Cardiac muscle cell (in vitro differentiated cells and primary cell): ENCODE measurements around the gene TSPOAP1. TPM values are rescaled to one million over a fixed set of nuclear protein-coding genes. Genes with fewer than 3 reads are reported as not detected.

ENCODE experiments used
- DNase-seq, 2 donors: peaks; one replicate each; pipeline versions ENCODE4 v3.0.0 to v3.0.0-alpha.2; 2010 to 2017; ENCODE audit warnings: low read depth in 1 of 2, low spot score in 1 of 2
- H3K27ac ChIP-seq: fragments of 200-600 bp; sonication (generic); 2 replicates; pipeline ENCODE4 v1.5.1; 2016
- H3K27me3 ChIP-seq: fragments of 200-600 bp; sonication (generic); 2 replicates; pipeline ENCODE4 v1.6.0; 2016; ENCODE audit warnings: control low read depth
- H3K36me3 ChIP-seq: fragments of 200-600 bp; sonication (generic); 2 replicates; pipeline ENCODE4 v1.5.1; 2016; ENCODE audit warnings: control low read depth
- H3K4me1 ChIP-seq: fragments of 200-600 bp; sonication (generic); 2 replicates; pipeline ENCODE4 v1.8.1; 2017; ENCODE audit warnings: low read depth, mild to moderate bottlenecking, mixed run types
- H3K4me3 ChIP-seq: fragments of 200-600 bp; sonication (generic); 2 replicates; pipeline ENCODE4 v1.5.1; 2016; ENCODE audit warnings: mild to moderate bottlenecking
- H3K9me3 ChIP-seq: fragments of 200-600 bp; sonication (generic); 2 replicates; pipeline ENCODE4 v1.5.1; 2017; ENCODE audit warnings: low read depth, mild to moderate bottlenecking, control low read depth
- polyA plus RNA-seq: library from polyadenylated mRNA; unstranded; fragments of >200 nt; fragmentation: Nextera tagmentation; extraction: Ambion mirVana; gene quantifications from 2 replicates; pipeline ENCODE4 v1.2.1, GENCODE V29; 2016
- total RNA-seq: library from RNA; depleted of rRNA; stranded (reverse); fragments of >200 nt; gene quantifications from 2 replicates; pipeline ENCODE4 v1.2.3, GENCODE V29; 2016
- TF ChIP-seq, protein P1 (sequence below): IDR thresholded peaks from 2 replicates; pipeline ENCODE4 v1.5.1; 2012; ENCODE audit warnings: low read depth, mild to moderate bottlenecking, low read length

TSPOAP1 gene, protein sequence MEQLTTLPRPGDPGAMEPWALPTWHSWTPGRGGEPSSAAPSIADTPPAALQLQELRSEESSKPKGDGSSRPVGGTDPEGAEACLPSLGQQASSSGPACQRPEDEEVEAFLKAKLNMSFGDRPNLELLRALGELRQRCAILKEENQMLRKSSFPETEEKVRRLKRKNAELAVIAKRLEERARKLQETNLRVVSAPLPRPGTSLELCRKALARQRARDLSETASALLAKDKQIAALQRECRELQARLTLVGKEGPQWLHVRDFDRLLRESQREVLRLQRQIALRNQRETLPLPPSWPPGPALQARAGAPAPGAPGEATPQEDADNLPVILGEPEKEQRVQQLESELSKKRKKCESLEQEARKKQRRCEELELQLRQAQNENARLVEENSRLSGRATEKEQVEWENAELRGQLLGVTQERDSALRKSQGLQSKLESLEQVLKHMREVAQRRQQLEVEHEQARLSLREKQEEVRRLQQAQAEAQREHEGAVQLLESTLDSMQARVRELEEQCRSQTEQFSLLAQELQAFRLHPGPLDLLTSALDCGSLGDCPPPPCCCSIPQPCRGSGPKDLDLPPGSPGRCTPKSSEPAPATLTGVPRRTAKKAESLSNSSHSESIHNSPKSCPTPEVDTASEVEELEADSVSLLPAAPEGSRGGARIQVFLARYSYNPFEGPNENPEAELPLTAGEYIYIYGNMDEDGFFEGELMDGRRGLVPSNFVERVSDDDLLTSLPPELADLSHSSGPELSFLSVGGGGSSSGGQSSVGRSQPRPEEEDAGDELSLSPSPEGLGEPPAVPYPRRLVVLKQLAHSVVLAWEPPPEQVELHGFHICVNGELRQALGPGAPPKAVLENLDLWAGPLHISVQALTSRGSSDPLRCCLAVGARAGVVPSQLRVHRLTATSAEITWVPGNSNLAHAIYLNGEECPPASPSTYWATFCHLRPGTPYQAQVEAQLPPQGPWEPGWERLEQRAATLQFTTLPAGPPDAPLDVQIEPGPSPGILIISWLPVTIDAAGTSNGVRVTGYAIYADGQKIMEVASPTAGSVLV (N-terminal part only)
- total RNA-seq (45.1 and 92.1 TPM in 2 replicates), polyA plus RNA-seq (77.5 and 85.3 TPM in 2 replicates)

DNA sequence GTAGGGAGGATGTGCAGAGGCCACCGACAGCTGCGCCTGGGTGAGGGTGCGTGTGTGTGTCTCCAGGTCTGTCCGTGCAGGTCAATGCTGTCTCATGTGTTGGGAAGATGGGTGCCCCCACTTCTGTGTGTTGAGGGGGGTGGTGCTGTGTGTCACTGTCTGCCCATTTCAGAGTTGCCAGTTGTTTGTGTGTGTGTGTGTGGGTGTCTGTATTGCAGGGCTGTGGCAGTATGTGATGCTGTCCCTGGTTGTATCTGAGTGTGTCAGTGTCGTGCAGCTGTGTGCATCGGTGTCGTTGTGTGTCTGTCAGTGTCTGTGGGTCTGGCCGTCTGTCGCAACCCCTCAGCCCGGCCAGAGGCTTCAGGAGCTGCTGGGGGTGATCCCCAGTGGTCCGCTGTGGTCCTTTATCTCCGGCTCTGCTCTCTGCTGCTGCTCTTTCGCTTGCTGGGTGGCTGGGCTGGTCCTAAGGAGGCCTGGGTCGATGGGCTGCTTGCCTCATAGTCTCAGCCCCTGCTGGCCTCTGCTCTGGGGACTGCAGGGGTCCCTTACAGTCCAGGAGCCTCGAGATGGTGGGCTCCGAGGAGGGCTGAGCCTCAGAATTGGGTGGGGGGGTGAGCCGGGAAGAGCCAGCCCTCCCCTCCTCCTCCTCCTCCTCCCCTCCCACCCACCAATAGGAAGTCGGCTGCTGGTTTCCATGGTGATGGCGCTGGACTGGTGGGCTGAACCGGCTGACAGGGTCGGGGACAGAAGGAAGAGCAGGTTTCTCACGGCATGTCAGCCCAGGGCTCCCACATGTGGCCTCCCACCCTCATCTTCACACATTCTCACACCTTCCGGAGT is at the start of gene TSPOAP1:
Gene TSPOAP1 (minus strand): TSS at position 601 of the 840 bp plus-strand sequence. CDS start 875 bp downstream, outside the sequence.
- Histone ChIP-seq H3K36me3 (no peaks in the 10 kb centered on the region), H3K27me3 (no peaks in the 10 kb centered on the region), H3K9me3 (no peaks in the 10 kb centered on the region), H3K4me1 (no peaks in the 10 kb centered on the region), H3K4me3 (no peak within 1 kb of the TSS), H3K27ac (no peak within 1 kb of the TSS)
- no peak for DNase-seq
- TF ChIP-seq, protein P1, sequence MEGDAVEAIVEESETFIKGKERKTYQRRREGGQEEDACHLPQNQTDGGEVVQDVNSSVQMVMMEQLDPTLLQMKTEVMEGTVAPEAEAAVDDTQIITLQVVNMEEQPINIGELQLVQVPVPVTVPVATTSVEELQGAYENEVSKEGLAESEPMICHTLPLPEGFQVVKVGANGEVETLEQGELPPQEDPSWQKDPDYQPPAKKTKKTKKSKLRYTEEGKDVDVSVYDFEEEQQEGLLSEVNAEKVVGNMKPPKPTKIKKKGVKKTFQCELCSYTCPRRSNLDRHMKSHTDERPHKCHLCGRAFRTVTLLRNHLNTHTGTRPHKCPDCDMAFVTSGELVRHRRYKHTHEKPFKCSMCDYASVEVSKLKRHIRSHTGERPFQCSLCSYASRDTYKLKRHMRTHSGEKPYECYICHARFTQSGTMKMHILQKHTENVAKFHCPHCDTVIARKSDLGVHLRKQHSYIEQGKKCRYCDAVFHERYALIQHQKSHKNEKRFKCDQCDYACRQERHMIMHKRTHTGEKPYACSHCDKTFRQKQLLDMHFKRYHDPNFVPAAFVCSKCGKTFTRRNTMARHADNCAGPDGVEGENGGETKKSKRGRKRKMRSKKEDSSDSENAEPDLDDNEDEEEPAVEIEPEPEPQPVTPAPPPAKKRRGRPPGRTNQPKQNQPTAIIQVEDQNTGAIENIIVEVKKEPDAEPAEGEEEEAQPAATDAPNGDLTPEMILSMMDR = no peak

DNA sequence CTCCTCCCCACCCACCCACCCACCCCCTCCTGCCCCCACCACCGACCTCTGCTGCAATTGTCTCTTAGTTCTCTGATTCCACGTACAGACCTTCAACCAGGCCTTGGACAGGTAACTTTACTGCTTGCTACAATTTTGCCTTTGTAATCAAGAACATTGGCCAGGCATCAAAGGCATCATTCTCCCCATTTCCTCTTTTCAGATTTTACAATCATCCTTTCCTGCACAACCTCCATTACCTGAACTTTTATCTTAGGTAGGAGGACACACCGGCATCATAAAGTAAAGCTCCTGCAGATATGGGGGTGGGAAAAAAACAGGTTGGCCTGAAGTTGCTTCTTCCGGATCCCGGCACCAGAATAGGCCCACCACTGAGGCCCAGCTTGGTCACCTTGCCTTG is 49.1 kb upstream of the TSPOAP1 start:
- H3K27me3 ChIP-seq = no peaks in the 10 kb centered on the region
- H3K4me3 ChIP-seq = no peak overlapping the region
- no peaks in the 10 kb centered on the region for H3K36me3 ChIP-seq
- H3K4me1 ChIP-seq = no peaks in the 10 kb centered on the region
- TF ChIP-seq, protein P1 = no peak
- DNase-seq = no peak
- H3K27ac ChIP-seq = no peak overlapping the region
- no peaks in the 10 kb centered on the region for H3K9me3 ChIP-seq

DNA sequence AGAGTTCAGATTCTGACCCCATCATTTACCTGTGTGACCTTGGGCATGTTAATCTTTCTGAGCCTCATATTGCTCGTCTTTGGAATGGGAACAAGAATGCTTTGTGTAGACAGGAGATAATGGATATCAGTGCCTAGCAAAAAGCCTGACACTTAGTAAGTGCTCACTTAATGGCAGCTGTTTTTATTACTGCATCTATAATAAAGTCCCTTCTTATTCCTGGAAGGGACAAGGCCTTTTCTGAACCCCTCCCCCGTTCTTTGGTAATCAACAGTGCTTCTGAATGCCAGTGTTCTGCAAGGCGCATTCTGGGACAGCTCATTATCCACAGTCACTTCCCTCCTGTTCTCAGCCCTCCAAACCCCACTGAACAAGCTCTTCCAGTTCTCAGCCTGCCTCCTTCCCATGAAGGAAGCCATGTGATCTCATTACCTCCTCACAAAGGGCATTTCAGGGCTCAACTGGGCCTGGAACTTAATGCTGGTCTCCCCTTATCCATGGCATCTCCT is 48.6 kb upstream of the TSPOAP1 start:
- H3K27me3 ChIP-seq = no peaks in the 10 kb centered on the region
- H3K4me1 ChIP-seq = no peaks in the 10 kb centered on the region
- H3K9me3 ChIP-seq = no peaks in the 10 kb centered on the region
- TF ChIP-seq, protein P1 = no peak
- H3K27ac ChIP-seq = no peak overlapping the region
- no peaks in the 10 kb centered on the region for H3K36me3 ChIP-seq
- no peak overlapping the region for H3K4me3 ChIP-seq
- no peak for DNase-seq

DNA sequence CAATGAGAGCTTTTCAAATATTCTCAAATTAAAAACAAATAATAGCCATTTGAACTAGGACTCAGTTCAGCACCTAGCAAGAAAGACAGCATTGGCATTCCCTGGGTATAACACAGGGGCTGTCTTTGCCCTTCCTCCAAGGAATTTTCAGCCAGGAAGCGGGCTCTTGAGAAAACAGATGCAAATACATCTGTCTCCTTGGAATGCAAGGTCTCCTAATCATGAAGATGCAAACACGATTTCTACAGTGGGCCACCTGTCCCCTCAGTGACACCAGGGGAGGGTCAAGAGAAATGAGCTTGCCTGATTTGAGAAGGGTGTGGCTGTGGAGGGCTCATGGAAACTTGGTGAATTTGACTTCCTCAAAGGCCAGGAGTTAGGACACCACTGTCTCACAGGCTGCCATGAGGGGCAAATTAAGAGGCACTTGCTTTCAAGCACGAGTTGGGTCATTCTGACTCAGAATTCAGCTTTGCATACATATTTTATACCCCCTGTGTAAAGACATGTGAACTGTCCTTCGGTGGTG is 47.9 kb upstream of the TSPOAP1 start:
- Histone ChIP-seq H3K27ac (no peak overlapping the region), H3K36me3 (no peaks in the 10 kb centered on the region), H3K27me3 (no peaks in the 10 kb centered on the region), H3K9me3 (no peaks in the 10 kb centered on the region), H3K4me3 (no peak overlapping the region), H3K4me1 (no peaks in the 10 kb centered on the region)
- DNase-seq = no peak
- TF ChIP-seq, protein P1 = no peak

DNA sequence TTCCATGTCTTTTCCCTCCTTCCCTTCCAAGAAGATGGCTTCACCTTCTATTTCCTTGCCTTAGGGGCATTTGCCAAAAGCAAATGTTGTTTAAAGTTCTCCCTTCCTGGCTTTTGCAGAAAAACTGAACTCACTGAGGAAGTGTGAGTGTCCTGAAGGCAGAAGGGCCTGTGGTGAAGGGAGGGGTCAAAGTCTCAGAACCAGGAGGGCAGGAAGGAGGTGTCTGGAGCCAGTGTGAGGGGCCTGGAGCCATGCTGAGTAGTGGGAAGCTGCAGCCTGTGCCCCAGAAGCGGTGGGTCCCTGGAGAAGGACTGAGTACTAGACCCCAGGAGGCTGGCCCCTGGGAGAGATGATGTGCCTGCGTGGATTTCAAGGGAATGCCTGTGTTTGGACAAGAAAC is 47.2 kb upstream of the TSPOAP1 start:
- DNase-seq = no peak
- no peak overlapping the region for H3K4me3 ChIP-seq
- no peaks in the 10 kb centered on the region for H3K9me3 ChIP-seq
- TF ChIP-seq, protein P1 = no peak
- H3K36me3 ChIP-seq = no peaks in the 10 kb centered on the region
- no peaks in the 10 kb centered on the region for H3K4me1 ChIP-seq
- H3K27me3 ChIP-seq = no peaks in the 10 kb centered on the region
- no peak overlapping the region for H3K27ac ChIP-seq
